HG03066 (cell line): ENCODE measurements around the gene RPS6KA5.
"Not testable (repeated sequence)": the region's sequence is repeated elsewhere in the genome, so short reads cannot be mapped to it uniquely, and the experiment has no call there.

Experiments
- ATAC-seq: cut with Tn5 transposase; IDR thresholded peaks from one replicate; pipeline ENCODE4 v1.9.1; 2021; ENCODE audit warnings: low read depth; ENCODE audit not compliant: unreplicated experiment

RPS6KA5 gene

DNA sequence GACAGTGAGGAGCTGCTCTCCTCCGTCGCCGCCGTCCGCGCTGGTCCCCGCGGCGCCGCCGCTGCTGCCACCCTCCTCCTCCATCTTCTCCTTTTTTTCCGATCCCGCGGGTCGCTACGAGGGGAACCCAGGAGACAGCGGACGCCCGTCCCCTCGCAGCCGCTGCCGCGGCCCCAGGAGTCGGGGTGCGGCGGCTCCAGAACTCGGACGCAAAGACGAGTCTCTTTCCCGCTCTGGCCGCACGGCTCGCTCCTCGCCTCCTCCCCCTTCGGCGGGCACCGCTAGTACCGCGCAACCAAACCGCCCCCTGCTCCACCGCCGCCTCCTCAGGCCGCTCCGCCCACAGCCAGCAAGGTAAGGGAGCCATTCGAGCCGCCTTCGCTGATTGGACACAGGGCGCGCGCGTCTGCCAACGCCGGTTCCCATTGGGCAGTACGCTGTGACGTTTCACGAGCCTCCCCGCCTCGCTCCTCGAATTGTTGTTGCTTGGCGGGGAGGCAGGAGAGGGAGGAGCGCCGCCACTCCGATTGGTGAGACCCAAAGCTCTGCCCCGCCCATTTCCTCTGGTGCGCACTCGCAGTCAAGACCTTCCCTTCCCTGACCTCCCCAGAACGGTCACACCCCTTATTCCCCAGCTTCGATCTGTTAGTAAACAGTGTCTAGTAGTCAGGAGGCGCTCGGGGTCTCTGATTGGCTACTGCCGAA is at the start of gene RPS6KA5:
RPS6KA5 (minus strand) TSS at position 291 of the 705 bp plus-strand sequence; CDS start at position 84, 207 bp downstream.
- ATAC-seq: peak; percentile 88

DNA sequence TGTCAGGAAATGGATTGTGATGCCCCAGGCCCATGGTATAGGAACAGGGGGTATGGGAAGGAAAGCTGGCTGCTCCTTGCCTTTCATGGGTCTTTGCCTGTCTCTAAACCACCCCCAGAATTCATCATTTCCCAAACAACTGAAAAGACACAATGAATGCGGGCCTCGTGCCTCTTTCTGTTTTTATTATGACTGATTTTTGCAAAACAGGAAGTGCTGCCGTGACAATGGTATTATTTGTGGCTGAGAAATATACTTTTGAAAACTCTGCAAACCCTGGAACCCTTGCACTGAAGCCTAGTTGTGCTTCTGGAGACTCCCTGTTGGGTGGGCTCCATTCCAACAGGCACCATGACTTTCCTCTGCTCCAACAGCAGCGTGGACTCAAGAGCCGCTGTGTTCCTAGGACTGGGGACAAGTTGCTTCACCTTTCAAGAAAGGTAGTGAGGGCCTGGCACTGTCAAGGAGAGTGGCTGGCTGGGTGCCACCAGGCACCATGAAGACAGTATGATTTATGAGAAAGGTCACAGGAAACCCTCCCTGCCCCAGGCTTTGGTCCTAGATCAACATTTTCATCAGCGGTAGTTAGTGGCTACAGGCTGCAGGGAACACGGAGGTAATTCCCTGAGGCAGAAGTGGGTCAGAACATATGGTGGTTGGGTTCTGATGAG is 48.6 kb upstream of the RPS6KA5 start:
- no peak for ATAC-seq

- no peak for ATAC-seq
These were observed 42.7 kb upstream of the RPS6KA5 start for GRCh38 chr14:91103116-91103515.

DNA sequence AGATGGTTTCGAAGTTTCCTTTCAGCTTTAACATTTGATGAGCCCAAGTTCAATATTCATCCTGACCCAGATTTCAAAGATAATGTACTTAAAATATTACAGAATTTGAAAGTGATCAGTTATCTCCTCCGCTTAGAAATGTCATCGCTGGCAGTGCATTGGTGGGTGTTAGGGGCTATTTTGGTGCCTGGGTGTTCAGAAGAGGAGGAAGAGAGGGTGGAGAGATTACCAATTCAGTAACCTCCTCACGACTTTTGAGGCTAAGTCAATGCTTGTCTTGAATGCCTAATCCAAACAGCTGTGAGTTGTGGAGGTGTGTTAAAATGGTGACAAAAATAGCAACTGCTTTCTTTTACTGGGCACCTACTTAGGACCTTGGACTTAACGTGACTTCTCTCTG is 39.7 kb upstream of the RPS6KA5 start:
- no peak for ATAC-seq

- no peak for ATAC-seq
These were observed 38.1 kb upstream of the RPS6KA5 start for GRCh38 chr14:91098591-91098990.

- not testable (repeated sequence) for ATAC-seq
These were observed 37.2 kb upstream of the RPS6KA5 start for GRCh38 chr14:91097657-91098056.

DNA sequence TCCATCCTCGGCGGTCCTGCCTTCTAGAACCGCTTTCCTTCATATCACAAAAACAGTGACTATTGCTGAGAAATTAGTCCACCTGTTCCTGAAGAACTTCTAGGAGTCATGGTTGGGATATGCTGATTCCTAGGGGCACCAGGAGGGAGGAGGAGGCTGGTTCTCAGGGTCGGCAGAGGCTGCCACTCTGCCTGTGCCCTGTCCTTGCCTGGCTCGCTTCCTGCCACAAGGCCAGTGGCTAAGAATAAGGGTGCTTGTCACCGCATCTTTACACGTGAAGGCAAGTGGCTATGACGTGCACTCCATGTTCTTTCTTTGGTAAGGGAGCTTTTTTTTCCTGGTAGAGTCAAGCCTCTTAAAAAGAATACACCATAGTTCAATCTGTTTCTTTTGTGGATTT is 34.7 kb upstream of the RPS6KA5 start:
- ATAC-seq: no peak

DNA sequence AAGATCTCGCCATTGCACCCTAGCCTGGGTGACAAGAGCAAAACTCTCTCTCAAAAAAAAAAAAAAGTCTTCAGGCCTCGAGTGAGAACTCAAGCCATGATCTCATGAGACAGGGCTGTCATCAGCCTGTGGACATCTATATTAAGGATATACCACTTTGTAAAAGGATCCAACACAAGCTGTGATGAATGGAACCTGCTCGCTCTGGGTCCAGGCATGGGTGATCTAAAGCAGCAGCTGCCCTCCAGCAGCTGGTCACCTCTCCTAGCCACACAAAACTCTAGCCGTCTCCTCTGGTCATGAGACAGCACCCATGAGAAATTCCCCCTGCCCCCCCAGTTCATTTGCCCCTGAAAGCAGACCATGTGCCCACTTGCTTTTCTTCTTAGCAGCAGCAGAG is 34.3 kb upstream of the RPS6KA5 start:
- no peak for ATAC-seq

DNA sequence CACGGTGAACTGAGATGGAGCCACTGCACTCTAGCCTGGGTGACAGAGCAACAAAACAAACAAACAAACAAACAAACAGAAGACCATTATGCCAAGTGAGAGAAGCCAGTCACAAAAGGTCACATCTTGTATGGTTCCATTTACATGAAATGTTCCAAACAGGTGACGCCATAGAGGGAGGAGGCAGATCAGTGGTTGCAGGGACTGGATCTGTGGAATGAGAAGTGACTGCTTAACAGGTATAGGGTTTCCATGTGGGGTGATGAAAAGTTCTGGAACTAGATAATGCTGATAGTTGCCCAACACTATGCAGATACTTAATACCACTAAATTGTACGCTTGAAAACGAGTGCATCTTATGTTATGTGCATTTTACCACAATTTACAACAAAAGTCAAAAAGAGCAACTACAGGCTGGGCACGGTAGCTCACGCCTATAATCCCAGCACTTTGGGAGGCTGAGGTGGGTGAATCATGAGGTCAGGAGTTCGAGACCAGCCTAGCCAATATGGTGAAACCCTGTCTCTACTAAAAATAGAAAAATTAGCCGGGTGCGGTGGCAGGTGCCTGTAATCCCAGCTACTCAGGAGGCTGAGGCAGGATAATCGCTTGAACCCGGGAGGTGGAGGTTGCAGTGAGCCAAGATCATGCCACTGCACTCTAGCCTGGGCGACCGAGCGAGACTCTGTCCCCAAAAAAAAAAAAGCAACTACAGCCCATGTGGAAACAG is 33.5 kb upstream of the RPS6KA5 start:
- ATAC-seq: not testable (repeated sequence)

GRCh38 chr14:91092073-91092472 is 31.6 kb upstream of the RPS6KA5 start:
- no peak for ATAC-seq

DNA sequence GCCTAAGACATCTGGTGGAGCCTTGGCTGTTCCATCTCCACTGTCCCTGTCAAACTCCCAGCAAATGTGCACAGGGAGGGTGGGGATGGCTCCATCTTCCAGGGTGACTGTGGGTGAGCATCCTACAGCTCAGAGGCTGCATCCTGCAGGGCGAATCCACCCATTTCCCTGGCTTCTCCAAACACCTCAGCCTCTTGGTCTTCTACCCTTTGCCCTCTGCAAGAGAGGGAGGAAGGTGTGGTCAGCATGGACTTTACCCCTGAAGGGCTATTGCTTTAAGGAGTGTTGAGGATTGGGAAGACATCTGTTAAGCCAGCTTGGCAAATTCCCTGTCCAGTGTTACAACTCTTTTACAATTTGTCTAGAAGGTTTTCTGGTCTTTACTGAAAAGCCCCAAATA is 30.3 kb upstream of the RPS6KA5 start:
- ATAC-seq: no peak

GRCh38 chr14:91089958-91090535 is 29.6 kb upstream of the RPS6KA5 start:
- ATAC-seq: no peak

DNA sequence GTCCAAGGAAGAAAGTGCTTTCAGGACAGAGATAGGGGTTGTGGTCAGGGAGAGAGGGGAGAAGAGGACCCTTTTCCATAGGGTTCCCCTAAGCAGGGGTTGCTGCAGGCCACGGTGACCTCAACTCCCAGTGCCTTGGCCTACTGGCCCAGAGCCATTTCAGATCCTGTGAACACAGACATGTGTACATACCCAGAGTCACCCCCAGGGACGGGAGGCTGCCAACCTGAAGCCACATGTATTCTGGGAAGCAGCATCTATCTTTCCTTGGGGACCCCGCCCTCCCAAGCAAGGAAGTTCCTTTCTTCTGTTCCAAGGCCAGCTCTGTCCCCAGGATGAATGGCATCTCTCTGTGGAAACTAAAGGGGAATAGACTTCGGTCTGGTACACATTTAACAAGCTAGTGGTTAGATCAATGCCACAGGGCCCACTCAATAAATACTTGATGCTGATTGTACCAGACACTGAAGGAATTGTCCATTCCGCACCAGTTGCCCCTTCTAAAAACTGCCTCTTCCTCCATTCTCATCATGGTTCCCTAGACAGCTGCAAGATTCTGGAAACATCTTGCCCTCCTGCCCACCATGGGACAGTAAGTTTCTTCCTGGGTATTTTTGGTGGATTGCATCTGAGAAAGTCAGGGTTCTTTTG is 28.3 kb upstream of the RPS6KA5 start:
- ATAC-seq: no peak

- ATAC-seq: not testable (repeated sequence)
These were observed 27.0 kb upstream of the RPS6KA5 start for GRCh38 chr14:91087470-91087869.

- ATAC-seq: no peak
These were observed 24.1 kb upstream of the RPS6KA5 start for GRCh38 chr14:91084516-91084915.

DNA sequence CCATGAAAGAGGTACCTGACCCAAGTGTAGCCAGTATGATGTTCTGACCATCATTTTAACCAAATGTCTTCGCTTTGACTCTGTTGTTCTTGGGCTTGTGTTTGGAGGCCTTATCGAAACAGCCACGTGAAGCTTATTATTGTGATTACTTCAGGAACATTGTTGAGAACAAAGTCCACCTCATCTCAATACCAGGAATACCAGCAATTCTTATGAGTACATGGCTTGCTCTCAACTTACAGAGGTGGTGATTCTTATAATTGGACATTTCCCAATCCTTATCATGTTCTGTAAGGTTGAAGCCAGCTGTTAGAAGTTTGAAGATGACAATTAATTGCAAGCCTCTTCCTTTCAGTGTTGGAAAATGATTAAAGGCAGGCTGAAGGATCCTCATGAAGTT is 21.8 kb upstream of the RPS6KA5 start:
- no peak for ATAC-seq

GRCh38 chr14:91080071-91080470 is 19.6 kb upstream of the RPS6KA5 start:
- no peak for ATAC-seq

GRCh38 chr14:91078095-91078737 is 17.8 kb upstream of the RPS6KA5 start:
- peak; percentile 94 for ATAC-seq

GRCh38 chr14:91075553-91075952 is 15.1 kb upstream of the RPS6KA5 start:
- no peak for ATAC-seq

DNA sequence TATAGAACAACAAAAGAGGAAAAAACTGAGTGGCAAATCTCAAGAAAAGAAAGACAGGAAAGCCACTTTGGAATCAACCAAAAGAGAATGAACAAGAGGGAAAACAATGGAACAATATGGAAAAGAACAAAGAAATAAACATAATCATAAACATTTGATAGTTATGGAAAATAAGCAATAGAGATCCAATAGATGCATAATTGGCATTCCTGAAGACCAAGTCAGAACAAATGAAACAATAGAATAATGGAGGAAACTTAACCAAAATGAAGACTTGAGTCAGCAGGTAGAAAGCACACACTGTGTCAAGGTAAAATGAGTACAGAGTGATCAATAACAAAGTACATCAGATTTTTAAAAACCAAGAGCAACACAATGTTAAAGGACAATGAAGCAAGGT is 10.1 kb upstream of the RPS6KA5 start:
- no peak for ATAC-seq
